ENCODE results near the gene BRF1. TPM values are rescaled to one million over a fixed set of nuclear protein-coding genes. Genes with fewer than 3 reads are reported as not detected.

The BRF1 gene
- total and polyA plus RNA-seq, 2 of the 13 experiments (the other 11 are each of a cell fraction or from before 2014, with no cell fraction given), result 5.1 to 11.0 TPM

GRCh38 chr14:105208738-105209075 is 92.1 kb downstream of the BRF1 start:
- no peaks in the 10 kb centered on the region; the same call in 1 of the 2 replicates for H4K20me1 ChIP-seq (ENCODE audit: insufficient read depth, low read length)
- no peak for TF ChIP-seq BRF2 (CRISPR knock-in tag; IDR thresholded peaks at IDR 0.05)
- no peak for TF ChIP-seq HCFC1 (IDR thresholded peaks at IDR 0.05; ENCODE audit: low read depth, low read length)
- no peak for TF ChIP-seq FOXK1 (CRISPR knock-in tag; IDR thresholded peaks at IDR 0.05; ENCODE audit: borderline replicate concordance, low read depth)
- no peak for TF ChIP-seq ZNF777 (CRISPR knock-in tag; IDR thresholded peaks at IDR 0.05)
- TF ChIP-seq ZNF510 (CRISPR knock-in tag; IDR thresholded peaks at IDR 0.05; ENCODE audit: low read depth), result no peak
- no peak for TF ChIP-seq NFE2 (CRISPR knock-in tag; IDR thresholded peaks at IDR 0.05)
- no peak for TF ChIP-seq FOSL2 (CRISPR knock-in tag; IDR thresholded peaks at IDR 0.05)
- TF ChIP-seq ZNF737 (CRISPR knock-in tag; IDR thresholded peaks at IDR 0.05; ENCODE audit: borderline replicate concordance), result no peak
- no peak for TF ChIP-seq EEA1 (CRISPR knock-in tag; IDR thresholded peaks at IDR 0.05; ENCODE audit: borderline replicate concordance)
- no peak overlapping the region for H3K4me3 ChIP-seq (replicated peaks in 1 of 3; ENCODE audit: insufficient read depth in 1 of 3, low read depth in 2 of 3, low read length in 3 of 3)
- in situ Hi-C loops (cut with HindIII; ENCODE audit: extremely low pct_ligation_motif_present, low pct_unique_long_range_greater_than_20kb) (no loop called here), intact Hi-C loops (cut with micrococcal nuclease; ENCODE audit: unreplicated experiment) (no loop called here)
- DNase-seq (ENCODE audit: low spot score), result no peak
- ChIA-PET POLR2A (no interaction called here), CTCF (ENCODE audit: low intra/inter-chr PET ratio, low total read pairs) (no interaction called here)
- WGBS (ENCODE audit: low lambda C conversion rate), result 63% methylated on average over 4 of the region's 12 CpGs
- peaks cover 6 to 8% of the 10 kb centered on the region in 2 experiments; a peak in 3 of 5 replicates for H3K36me3 ChIP-seq (replicated peaks in 1 of 2; ENCODE audit: control insufficient read depth in 1 of 2, insufficient read depth in 2 of 2, low read length in 2 of 2)
- BruUV-seq (replicated peaks), result no TSS peak
- peaks cover 7% of the 10 kb centered on the region; the same call in 1 of the 2 replicates for H3K4me1 ChIP-seq (ENCODE audit: insufficient read depth, low read length)
- H2AFZ ChIP-seq (ENCODE audit: low read length), result no peak overlapping the region
- H3K4me2 ChIP-seq (ENCODE audit: low read depth, low read length), result no peak overlapping the region
- no peak overlapping the region for H3K9ac ChIP-seq (ENCODE audit: insufficient read depth, low read depth, low read length)
- FAIRE-seq, result no peak
- no peaks in the 10 kb centered on the region for H3K79me2 ChIP-seq (ENCODE audit: insufficient read depth, low read length)
- no peaks in the 10 kb centered on the region; a peak in 2 of 5 replicates for H3K27me3 ChIP-seq (ENCODE audit: control insufficient read depth in 1 of 2, insufficient read depth in 2 of 2, low read length in 2 of 2)
- ATAC-seq, result no peak
- H3K27ac ChIP-seq (ENCODE audit: extremely low read length, insufficient read depth, low read length), result no peak overlapping the region
- H3K9me3 ChIP-seq (ENCODE audit: low read length), result no peaks in the 10 kb centered on the region

Measured in HepG2 (cell line).